Duodenal mucosa (tissue), 2 donors: ENCODE results near the gene MRTO4.
"Not testable (repeated sequence)": the region's sequence is repeated elsewhere in the genome, so short reads cannot be mapped to it uniquely, and the experiment has no call there.

Experiments used
- H3K27ac ChIP-seq: one replicate; pipeline ENCODE4 v1.7.0; 2013; ENCODE audit warnings: low read depth, low read length
- H3K27me3 ChIP-seq, 2 donors: one replicate each; pipeline ENCODE4 v1.7.0; 2013; ENCODE audit warnings: low read length in 2 of 2, control low read depth in 1 of 2; ENCODE audit not compliant: insufficient read depth in 2 of 2, control insufficient read depth in 1 of 2
- H3K36me3 ChIP-seq, 2 donors: one replicate each; pipeline ENCODE4 v1.7.0; 2013; ENCODE audit warnings: low read length in 2 of 2, control low read depth in 1 of 2; ENCODE audit not compliant: insufficient read depth in 2 of 2, control insufficient read depth in 1 of 2
- H3K4me1 ChIP-seq, 2 donors: one replicate each; pipeline ENCODE4 v1.7.0; 2013; ENCODE audit warnings: low read length in 2 of 2, control low read depth in 1 of 2; ENCODE audit not compliant: insufficient read depth in 2 of 2, control insufficient read depth in 1 of 2
- H3K4me3 ChIP-seq, 2 donors: one replicate each; pipeline ENCODE4 v1.7.0; 2013; ENCODE audit warnings: low read length in 2 of 2, low read depth in 1 of 2
- H3K9ac ChIP-seq, 2 donors: one replicate each; pipeline ENCODE4 v1.7.0; 2013; ENCODE audit warnings: low read length in 2 of 2, low read depth in 1 of 2
- H3K9me3 ChIP-seq, 2 donors: one replicate each; pipeline ENCODE4 v1.7.0; 2013; ENCODE audit warnings: low read length in 2 of 2, control low read depth in 1 of 2; ENCODE audit not compliant: control insufficient read depth in 1 of 2

MRTO4 gene

DNA sequence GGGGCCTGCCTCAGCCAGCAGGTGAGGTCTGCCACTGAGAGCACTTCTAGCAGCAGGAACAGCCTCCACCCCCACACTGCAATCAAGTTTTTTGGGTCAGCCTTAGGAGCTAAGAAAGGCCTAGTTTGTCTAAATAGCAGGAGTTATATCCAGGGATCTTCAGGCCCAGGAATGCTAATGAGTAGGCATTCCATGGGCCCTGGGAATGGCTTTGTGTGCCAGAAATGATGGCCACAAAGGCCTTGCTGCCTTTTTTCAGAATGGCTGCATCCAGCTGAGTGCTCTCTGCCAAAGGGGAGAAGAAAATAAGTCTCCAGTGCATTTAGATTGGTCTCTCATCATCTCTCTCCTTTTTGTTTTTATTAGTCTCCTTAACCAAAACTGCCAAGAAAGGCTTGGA lies 2.8 kb downstream of the MRTO4 start:
- no peak overlapping the region for H3K9ac ChIP-seq
- no peak overlapping the region for H3K4me3 ChIP-seq
- H3K4me1 ChIP-seq = peaks cover 22 to 29% of the 10 kb centered on the region in 2 donors
- peaks cover 21 to 42% of the 10 kb centered on the region in 2 donors for H3K36me3 ChIP-seq
- no peaks in the 10 kb centered on the region for H3K9me3 ChIP-seq
- no peaks in the 10 kb centered on the region for H3K27me3 ChIP-seq
- no peak overlapping the region for H3K27ac ChIP-seq

GRCh38 chr1:19255288-19255687 lies 3.7 kb downstream of the MRTO4 start:
- no peak overlapping the region for H3K9ac ChIP-seq
- H3K36me3 ChIP-seq = peaks cover 27 to 51% of the 10 kb centered on the region in 2 donors
- no peak overlapping the region for H3K4me3 ChIP-seq
- peaks cover 20 to 27% of the 10 kb centered on the region in 2 donors for H3K4me1 ChIP-seq
- H3K9me3 ChIP-seq = no peaks in the 10 kb centered on the region
- H3K27ac ChIP-seq = no peak overlapping the region
- no peaks in the 10 kb centered on the region for H3K27me3 ChIP-seq

- H3K4me3 ChIP-seq, H3K27me3 ChIP-seq, H3K9me3 ChIP-seq, H3K9ac ChIP-seq, H3K27ac ChIP-seq: not testable (repeated sequence)
- H3K36me3 ChIP-seq = peaks cover 27 to 57% of the 10 kb centered on the region in 2 donors
- H3K4me1 ChIP-seq = peaks cover 13 to 17% of the 10 kb centered on the region in 2 donors
Measured at GRCh38 chr1:19256301-19256700, 4.7 kb downstream of the MRTO4 start.

DNA sequence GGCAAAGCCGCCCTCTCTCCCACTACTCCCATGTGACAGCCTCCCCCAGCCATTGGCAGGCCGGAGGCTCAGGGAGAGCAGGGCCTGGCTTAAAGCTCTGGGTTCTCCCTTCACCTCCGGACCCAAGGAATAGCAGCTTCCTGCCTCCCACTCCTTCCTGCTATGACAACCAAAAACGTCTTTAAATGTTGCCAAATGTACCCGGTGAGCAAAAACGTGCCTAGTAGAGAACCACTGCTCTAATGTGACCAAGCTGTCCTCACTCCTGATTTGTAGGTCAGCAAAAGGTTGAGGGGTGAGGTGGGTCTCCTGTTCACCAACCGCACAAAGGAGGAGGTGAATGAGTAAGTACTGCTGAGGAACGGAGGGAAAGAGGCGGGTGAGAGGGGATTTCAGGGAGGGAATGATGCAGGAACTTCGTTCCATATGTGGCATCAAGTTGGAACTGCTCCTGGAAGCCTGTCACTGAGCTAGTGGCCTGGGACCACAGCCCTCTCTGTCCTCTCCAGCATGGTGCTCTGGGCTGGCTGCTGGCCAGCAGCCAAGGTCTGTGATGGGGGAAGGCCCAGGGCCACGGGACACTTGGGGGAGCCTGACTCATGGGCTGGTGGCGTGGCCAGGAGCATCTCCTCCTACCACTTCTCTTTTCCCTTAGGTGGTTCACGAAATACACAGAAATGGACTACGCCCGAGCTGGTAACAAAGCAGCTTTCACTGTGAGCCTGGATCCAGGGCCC lies 5.7 kb downstream of the MRTO4 start:
- Histone ChIP-seq H3K9me3 (no peaks in the 10 kb centered on the region), H3K9ac (no peak overlapping the region), H3K36me3 (peaks cover 35 to 67% of the 10 kb centered on the region in 2 donors), H3K4me1 (peaks cover 11 to 13% of the 10 kb centered on the region in 2 donors), H3K27me3 (no peaks in the 10 kb centered on the region), H3K4me3 (no peak overlapping the region), H3K27ac (no peak overlapping the region)

DNA sequence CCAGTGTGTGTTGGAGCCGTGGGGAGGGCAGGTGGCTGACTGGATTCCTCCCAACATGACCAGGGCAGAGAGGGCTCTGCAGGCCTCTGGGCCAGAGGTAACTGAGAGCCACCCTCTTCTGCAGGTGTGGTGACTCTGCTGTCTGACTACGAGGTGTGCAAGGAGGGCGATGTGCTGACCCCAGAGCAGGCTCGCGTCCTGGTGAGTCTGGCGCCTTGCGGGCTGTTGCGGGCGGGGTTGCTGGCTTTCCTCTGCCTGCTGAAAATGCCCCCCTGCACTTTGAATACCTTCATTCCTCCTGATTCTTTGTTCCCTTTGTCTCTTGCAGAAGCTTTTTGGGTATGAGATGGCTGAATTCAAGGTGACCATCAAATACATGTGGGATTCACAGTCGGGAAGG lies 6.7 kb downstream of the MRTO4 start:
- H3K9me3 ChIP-seq = no peaks in the 10 kb centered on the region
- no peak overlapping the region for H3K9ac ChIP-seq
- H3K4me1 ChIP-seq = peaks cover 1 to 5% of the 10 kb centered on the region in 2 donors
- no peaks in the 10 kb centered on the region for H3K27me3 ChIP-seq
- H3K27ac ChIP-seq = no peak overlapping the region
- H3K4me3 ChIP-seq = no peak overlapping the region
- H3K36me3 ChIP-seq = peaks cover 35 to 73% of the 10 kb centered on the region in 2 donors

GRCh38 chr1:19260211-19261138 lies 8.9 kb downstream of the MRTO4 start:
- Histone ChIP-seq H3K4me3 (no peak overlapping the region), H3K9me3 (no peaks in the 10 kb centered on the region), H3K36me3 (peaks cover 40 to 74% of the 10 kb centered on the region in 2 donors), H3K27ac (no peak overlapping the region), H3K4me1 (no peaks in the 10 kb centered on the region), H3K27me3 (no peaks in the 10 kb centered on the region), H3K9ac (no peak overlapping the region)

- H3K27ac ChIP-seq = no peak overlapping the region
- no peaks in the 10 kb centered on the region for H3K4me1 ChIP-seq
- no peaks in the 10 kb centered on the region for H3K9me3 ChIP-seq
- no peak overlapping the region for H3K9ac ChIP-seq
- no peaks in the 10 kb centered on the region for H3K27me3 ChIP-seq
- no peak overlapping the region for H3K4me3 ChIP-seq
- H3K36me3 ChIP-seq = peaks cover 37 to 71% of the 10 kb centered on the region in 2 donors
Measured at GRCh38 chr1:19262047-19262446, 10.4 kb downstream of the MRTO4 start.

DNA sequence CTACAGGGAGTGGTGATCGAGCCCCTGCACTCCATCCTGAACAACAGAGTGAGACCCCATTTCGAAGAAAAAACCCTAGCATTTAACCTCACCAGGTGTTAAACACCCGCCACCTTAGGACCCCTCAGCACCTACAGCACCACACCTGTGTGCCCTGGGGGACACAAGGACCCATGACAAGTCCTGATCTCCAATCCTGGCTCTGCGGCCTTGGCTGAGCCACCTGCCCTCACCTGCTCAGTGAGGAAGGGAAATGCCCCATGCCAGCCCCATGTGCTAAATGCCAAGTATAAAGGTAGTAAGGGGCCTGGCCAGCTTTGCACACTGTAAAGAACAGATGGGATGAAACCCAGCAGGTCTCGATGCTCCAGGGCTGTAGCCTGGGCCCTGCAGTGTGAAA lies 11.1 kb downstream of the MRTO4 start:
- no peak overlapping the region for H3K9ac ChIP-seq

GRCh38 chr1:19268445-19268844 lies 16.8 kb downstream of the MRTO4 start:
- Histone ChIP-seq H3K9me3 (no peaks in the 10 kb centered on the region), H3K4me3 (no peak overlapping the region), H3K36me3 (peaks cover 5 to 43% of the 10 kb centered on the region in 2 donors), H3K4me1 (peaks cover 0 to 12% of the 10 kb centered on the region in 2 donors), H3K27me3 (no peaks in the 10 kb centered on the region), H3K9ac (no peak overlapping the region), H3K27ac (no peak overlapping the region)

More for the DNA sequence above, 11.1 kb downstream of the MRTO4 start:
- Histone ChIP-seq H3K9me3 (no peaks in the 10 kb centered on the region), H3K4me1 (no peaks in the 10 kb centered on the region), H3K36me3 (peaks cover 31 to 68% of the 10 kb centered on the region in 2 donors), H3K27me3 (no peaks in the 10 kb centered on the region), H3K27ac (no peak overlapping the region), H3K4me3 (no peak overlapping the region)
